ENCODE measurements around the gene IFNW1.

DNA sequence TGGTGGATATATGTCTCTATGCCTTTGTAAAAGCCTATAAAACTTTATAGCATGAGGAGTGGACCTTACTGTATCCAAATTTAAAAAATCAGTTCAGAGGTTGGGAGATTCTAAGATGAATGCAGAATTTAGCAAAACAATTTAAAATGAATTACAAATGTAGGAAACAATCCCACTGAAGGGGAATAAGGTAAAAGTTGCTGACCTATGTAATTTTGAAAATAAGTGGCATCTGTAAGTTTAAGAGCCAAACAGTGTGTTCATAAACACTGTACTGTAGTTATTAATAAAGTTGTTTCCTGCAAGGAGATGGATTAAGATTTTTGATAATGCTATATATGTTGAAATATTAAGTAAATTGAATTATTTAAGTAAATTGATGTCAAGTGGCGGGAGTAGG, 4.6 kb downstream of the IFNW1 start:
- TF ChIP-seq, protein P1, sequence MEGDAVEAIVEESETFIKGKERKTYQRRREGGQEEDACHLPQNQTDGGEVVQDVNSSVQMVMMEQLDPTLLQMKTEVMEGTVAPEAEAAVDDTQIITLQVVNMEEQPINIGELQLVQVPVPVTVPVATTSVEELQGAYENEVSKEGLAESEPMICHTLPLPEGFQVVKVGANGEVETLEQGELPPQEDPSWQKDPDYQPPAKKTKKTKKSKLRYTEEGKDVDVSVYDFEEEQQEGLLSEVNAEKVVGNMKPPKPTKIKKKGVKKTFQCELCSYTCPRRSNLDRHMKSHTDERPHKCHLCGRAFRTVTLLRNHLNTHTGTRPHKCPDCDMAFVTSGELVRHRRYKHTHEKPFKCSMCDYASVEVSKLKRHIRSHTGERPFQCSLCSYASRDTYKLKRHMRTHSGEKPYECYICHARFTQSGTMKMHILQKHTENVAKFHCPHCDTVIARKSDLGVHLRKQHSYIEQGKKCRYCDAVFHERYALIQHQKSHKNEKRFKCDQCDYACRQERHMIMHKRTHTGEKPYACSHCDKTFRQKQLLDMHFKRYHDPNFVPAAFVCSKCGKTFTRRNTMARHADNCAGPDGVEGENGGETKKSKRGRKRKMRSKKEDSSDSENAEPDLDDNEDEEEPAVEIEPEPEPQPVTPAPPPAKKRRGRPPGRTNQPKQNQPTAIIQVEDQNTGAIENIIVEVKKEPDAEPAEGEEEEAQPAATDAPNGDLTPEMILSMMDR (IDR thresholded peaks at IDR 0.05) = no peak
- TF ChIP-seq SIN3A (IDR thresholded peaks at IDR 0.05; ENCODE audit: borderline replicate concordance, insufficient read depth, low read depth, low read length) = no peak
- TF ChIP-seq POLR2AphosphoS5 (IDR thresholded peaks at IDR 0.05; ENCODE audit: low read depth, low read length) = no peak
- TF ChIP-seq, protein P2, sequence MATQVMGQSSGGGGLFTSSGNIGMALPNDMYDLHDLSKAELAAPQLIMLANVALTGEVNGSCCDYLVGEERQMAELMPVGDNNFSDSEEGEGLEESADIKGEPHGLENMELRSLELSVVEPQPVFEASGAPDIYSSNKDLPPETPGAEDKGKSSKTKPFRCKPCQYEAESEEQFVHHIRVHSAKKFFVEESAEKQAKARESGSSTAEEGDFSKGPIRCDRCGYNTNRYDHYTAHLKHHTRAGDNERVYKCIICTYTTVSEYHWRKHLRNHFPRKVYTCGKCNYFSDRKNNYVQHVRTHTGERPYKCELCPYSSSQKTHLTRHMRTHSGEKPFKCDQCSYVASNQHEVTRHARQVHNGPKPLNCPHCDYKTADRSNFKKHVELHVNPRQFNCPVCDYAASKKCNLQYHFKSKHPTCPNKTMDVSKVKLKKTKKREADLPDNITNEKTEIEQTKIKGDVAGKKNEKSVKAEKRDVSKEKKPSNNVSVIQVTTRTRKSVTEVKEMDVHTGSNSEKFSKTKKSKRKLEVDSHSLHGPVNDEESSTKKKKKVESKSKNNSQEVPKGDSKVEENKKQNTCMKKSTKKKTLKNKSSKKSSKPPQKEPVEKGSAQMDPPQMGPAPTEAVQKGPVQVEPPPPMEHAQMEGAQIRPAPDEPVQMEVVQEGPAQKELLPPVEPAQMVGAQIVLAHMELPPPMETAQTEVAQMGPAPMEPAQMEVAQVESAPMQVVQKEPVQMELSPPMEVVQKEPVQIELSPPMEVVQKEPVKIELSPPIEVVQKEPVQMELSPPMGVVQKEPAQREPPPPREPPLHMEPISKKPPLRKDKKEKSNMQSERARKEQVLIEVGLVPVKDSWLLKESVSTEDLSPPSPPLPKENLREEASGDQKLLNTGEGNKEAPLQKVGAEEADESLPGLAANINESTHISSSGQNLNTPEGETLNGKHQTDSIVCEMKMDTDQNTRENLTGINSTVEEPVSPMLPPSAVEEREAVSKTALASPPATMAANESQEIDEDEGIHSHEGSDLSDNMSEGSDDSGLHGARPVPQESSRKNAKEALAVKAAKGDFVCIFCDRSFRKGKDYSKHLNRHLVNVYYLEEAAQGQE (IDR thresholded peaks at IDR 0.05; ENCODE audit: insufficient read depth in 1 of 2, low read depth in 2 of 2, low read length in 1 of 2) = no peak
